GM12864 (cell line): ENCODE data around the gene LGALS3.
A peak's percentile ranks its signal among the peaks of the same experiment; 100 is the strongest.

ENCODE experiments used
- DNase-seq: peaks from one replicate; pipeline ENCODE4 v3.0.0-alpha.2; 2011; ENCODE audit warnings: low read depth
- H3K4me3 ChIP-seq: 2 replicates; pipeline ENCODE4 v1.5.1; 2011; ENCODE audit warnings: mild to moderate bottlenecking, low read depth, low read length, control low read depth
- CTCF ChIP-seq: IDR thresholded peaks from 2 replicates; pipeline ENCODE4 v1.5.1; 2011; ENCODE audit warnings: low read depth, mild to moderate bottlenecking, moderate library complexity, low read length, control low read depth, inconsistent platforms; ENCODE audit errors: missing control alignments

LGALS3 gene

DNA sequence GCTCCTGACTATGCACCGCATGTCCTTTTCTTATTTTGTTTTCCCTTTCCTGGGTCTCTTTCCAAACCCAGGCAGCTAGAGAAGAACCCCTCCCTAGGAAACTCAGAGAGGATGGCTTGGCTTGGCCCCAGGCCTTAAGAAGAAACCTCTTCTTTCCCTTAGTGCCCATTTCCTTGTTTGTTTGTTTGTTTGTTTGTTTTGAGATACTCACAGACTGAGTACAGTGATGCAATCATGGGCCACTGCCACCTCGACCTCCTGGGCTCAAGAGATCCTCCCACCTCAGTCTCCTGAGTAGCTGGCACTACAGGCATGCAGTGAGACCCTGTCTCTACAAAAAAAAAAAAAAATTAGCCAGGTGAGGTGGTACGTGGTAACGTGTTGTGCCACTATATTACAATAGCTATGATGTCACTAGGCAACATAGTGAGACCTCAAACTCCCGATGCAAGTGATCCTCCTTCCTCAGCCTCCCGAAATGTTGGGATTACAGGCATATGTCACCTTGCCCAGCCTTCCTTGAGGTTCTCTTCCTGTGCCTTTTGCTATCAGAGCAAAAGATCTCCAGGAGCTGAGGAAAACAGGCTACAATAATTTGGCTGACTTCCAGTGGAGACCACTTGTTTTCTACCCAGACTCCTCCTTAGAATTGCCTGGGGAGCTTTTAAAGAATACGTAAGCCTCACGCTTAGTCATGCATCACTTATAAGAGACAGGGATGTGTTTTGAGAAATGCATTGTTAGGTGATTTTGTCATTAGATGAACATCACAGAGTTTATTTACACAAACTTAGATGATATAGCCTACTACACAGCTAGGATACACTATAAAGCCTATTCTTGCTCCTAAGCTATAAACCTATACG, 34.5 kb upstream of the LGALS3 start:
- no peak for TF ChIP-seq CTCF
- H3K4me3 ChIP-seq = no peak overlapping the region
- DNase-seq = no peak

GRCh38 chr14:55097881-55098560, 31.0 kb upstream of the LGALS3 start:
- H3K4me3 ChIP-seq = no peak overlapping the region
- DNase-seq = peak; percentile 98
- no peak for TF ChIP-seq CTCF

DNA sequence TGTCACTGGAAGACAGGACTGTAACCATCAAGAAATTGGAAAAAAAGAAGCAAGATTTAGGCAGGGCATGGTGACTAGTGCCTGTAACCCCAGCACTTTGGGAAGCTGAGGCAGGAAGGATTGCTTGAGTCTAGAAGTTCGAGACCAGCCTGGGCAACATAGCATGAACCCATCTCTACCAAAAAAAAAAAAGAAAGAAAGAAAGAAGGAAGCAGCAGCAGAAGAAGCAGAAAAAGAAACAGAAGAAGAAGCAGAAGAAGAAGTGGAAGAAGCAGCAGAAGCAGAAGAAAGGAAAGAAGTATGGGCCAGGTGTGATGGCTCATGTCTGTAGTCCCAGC, 30.5 kb upstream of the LGALS3 start:
- DNase-seq = no peak
- TF ChIP-seq CTCF = no peak
- no peak overlapping the region; the same call in 1 of the 2 replicates for H3K4me3 ChIP-seq

DNA sequence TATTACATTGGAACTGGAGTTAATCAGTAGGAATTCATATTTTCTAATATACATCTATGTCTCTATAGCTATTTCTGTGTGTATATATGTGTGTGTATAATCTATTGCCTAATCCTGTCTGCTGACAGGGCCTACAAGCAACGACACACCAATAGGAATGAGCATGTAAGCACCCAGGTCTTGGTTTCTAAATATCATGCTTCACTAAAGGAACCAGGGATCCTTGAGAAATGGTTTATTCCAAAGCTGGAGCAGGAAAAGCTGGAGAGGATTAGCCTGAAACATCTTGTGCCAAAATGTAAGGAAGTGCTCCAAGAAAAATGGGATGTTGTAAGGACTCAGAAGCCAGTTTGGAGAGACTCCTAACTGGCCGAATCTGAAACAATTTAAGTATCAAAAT, 29.3 kb upstream of the LGALS3 start:
- DNase-seq = no peak
- no peak for TF ChIP-seq CTCF
- H3K4me3 ChIP-seq = no peak overlapping the region

DNA sequence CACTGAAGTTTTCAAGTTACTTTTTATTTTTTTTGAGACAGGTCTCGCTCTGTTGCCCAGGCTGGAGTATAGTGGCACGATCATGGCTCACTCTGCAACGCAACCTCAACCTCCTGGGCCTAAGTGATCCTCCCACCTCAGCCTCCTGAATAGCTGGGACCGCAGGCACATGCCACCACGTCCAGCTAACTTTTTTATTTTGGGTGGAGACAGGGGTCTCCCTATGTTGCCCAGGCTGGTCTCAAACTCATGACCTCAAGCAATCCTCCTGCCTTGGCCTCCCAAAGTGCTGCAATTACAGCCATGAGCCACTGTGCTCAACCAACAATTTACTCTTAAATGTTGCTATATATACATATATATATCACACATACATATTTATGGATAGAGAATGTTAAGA, 27.4 kb upstream of the LGALS3 start:
- no peak for TF ChIP-seq CTCF
- no peak for DNase-seq
- no peak overlapping the region for H3K4me3 ChIP-seq

DNA sequence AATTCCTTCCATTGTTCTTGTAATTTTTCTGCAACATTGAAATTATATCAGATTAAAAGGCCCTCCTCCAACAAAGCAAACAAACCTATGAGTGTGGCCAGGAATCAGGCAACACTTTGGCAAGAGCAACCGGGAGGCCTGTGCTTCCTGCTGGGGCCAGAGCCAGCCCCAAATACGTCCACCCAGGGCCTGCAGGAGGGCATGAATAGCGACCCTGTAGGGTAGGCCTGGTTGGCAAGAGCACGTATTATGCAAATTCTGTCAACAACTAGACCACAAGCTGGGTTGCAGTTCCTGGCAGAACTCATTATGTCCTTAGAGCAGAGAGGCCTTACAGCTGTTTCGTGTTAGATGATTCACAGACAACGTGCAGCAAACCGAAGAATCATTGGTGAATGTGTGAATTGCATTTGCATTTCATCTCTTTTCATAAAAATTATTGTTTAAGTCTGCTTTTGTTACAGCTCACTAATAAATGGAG, 26.9 kb upstream of the LGALS3 start:
- H3K4me3 ChIP-seq = no peak overlapping the region

More for the DNA sequence above, 26.9 kb upstream of the LGALS3 start:
- TF ChIP-seq CTCF = no peak
- DNase-seq = peak; percentile 96
